ENCODE data around the gene ANO10. TPM values are rescaled to one million over a fixed set of nuclear protein-coding genes. Genes with fewer than 3 reads are reported as not detected.
"Not testable (repeated sequence)": the region's sequence is repeated elsewhere in the genome, so short reads cannot be mapped to it uniquely, and the experiment has no call there.

Gene ANO10
- total RNA-seq, 6 experiments from 2014 or later: 10.5 to 24.1 (median 13.6) TPM

DNA sequence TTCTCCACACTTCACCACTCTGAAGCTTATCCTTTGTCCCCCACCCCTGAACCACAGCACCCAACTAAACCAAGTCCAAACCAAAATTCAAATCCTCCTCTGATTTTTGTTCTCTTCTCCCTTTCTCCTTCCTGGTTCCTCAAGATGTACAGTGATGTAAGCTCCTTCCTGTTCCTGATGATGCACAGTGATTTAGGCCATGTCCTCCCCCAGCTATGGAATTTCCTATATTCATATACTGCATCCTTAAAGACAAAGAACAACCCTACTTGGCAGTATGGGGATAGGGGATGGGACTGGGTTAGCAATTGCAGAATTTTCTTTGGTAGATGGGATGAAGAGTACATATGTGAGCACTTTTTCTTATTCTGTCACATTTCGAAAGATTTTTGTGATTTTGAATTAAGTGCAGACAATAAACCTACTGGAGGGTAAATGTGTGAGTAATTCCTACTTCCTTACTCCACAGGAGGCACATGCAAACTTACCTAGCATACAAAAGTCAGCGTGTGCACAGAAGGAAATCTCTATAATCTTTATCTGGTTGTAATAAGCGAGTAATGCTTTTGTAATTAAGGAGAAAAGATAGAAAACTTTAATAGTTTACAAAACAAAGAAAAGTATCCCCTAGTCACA lies 125.0 kb downstream of the ANO10 start:
- Histone ChIP-seq H3K36me3 (no peaks in the 10 kb centered on the region), H3K27ac (no peak overlapping the region), H3K9me3 (no peaks in the 10 kb centered on the region), H3K4me1 (no peaks in the 10 kb centered on the region), H3K27me3 (no peaks in the 10 kb centered on the region), H3K4me3 (no peak overlapping the region)
- intact Hi-C loops (cut with DNase I): no loop called here
- ATAC-seq: no peak
- WGBS (ENCODE audit: insufficient coverage, low coverage, low lambda C conversion rate, missing lambda C conversion rate): 65% methylated on average over 3 of the region's 3 CpGs
- TF ChIP-seq, protein P1, sequence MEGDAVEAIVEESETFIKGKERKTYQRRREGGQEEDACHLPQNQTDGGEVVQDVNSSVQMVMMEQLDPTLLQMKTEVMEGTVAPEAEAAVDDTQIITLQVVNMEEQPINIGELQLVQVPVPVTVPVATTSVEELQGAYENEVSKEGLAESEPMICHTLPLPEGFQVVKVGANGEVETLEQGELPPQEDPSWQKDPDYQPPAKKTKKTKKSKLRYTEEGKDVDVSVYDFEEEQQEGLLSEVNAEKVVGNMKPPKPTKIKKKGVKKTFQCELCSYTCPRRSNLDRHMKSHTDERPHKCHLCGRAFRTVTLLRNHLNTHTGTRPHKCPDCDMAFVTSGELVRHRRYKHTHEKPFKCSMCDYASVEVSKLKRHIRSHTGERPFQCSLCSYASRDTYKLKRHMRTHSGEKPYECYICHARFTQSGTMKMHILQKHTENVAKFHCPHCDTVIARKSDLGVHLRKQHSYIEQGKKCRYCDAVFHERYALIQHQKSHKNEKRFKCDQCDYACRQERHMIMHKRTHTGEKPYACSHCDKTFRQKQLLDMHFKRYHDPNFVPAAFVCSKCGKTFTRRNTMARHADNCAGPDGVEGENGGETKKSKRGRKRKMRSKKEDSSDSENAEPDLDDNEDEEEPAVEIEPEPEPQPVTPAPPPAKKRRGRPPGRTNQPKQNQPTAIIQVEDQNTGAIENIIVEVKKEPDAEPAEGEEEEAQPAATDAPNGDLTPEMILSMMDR (IDR thresholded peaks at IDR 0.05): no peak
- TF ChIP-seq POLR2A (IDR thresholded peaks at IDR 0.05): no peak
- no peak for DNase-seq

DNA sequence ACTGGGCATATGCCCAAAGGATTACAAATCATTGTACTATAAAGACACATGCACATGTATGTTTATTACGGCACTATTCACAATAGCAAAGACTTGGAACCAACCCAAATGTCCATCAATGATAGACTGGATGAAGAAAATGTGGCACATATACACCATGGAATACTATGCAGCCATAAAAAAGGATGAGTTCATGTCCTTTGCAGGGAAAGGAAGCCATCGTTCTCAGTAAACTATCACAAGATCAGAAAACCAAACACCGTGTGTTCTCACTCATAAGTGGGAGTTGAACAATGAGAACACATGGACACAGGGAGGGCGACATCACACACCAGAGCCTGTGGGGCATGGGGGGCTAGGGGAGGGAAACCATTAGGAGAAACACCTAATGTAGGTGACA lies 128.9 kb downstream of the ANO10 start:
- intact Hi-C loops (cut with DNase I); H3K36me3 ChIP-seq; DNase-seq; H3K9me3 ChIP-seq; H3K4me3 ChIP-seq; H3K27me3 ChIP-seq; H3K27ac ChIP-seq; ATAC-seq; H3K4me1 ChIP-seq: not testable (repeated sequence)
- 98% methylated on average over 4 of the region's 4 CpGs for WGBS (ENCODE audit: insufficient coverage, low coverage, low lambda C conversion rate, missing lambda C conversion rate)

DNA sequence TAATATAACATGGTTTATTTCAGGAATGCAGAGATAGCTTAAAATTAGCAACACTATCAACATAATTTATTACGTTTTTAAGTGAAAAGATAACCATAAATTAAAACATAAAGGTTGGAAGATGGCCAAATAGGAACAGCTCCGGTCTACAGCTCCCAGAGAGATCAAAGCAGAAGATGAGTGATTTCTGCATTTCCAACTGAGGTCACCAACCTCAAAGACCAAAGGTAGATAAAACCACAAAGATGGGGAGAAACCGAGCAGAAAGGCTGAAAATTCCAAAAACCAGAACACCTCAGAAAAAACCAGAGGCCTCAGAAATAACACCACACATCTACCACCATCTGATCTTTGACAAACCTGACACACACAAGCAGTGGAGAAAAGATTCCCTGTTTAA lies 130.0 kb downstream of the ANO10 start:
- H3K4me1 ChIP-seq; H3K4me3 ChIP-seq; ATAC-seq; H3K36me3 ChIP-seq; intact Hi-C loops (cut with DNase I); H3K27me3 ChIP-seq; DNase-seq; H3K27ac ChIP-seq; H3K9me3 ChIP-seq: not testable (repeated sequence)
- WGBS (ENCODE audit: insufficient coverage, low coverage, low lambda C conversion rate, missing lambda C conversion rate): 69% methylated on average over 3 of the region's 3 CpGs

DNA sequence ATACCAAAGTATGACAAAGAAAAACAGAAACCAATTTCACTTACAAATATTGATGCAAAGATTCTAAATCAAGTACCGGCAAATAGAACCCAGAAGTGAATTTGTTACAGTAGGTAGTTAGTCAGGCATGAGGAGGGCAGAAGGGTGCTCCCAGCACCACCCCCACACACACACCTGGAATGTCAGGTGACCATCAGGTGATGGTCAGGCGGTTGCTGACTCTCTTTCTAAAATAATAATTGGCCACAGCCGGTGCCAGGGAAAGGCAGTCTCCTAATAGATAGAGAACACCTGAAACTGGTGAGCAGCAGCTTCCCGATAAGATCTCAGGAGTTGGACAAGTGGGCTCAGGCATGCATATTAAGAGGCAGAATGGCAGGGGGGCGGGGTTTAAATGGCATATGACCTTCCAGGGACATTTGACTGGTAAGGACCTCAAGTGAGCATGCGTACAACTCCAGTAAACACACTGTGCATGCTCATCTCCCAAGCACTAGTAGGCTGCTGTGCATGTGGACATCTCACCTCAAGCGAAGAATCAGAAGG lies 131.1 kb downstream of the ANO10 start:
- intact Hi-C loops (cut with DNase I): no loop called here
- no peaks in the 10 kb centered on the region for H3K27me3 ChIP-seq
- H3K9me3 ChIP-seq: no peaks in the 10 kb centered on the region
- H3K36me3 ChIP-seq: no peaks in the 10 kb centered on the region
- DNase-seq: no peak
- no peak for TF ChIP-seq POLR2A (IDR thresholded peaks at IDR 0.05)
- TF ChIP-seq, protein P1 (IDR thresholded peaks at IDR 0.05): no peak
- no peak for ATAC-seq
- H3K4me1 ChIP-seq: no peaks in the 10 kb centered on the region
- H3K4me3 ChIP-seq: no peak overlapping the region
- no peak overlapping the region for H3K27ac ChIP-seq
- 87% methylated on average over 5 of the region's 7 CpGs for WGBS (ENCODE audit: insufficient coverage, low coverage, low lambda C conversion rate, missing lambda C conversion rate)

DNA sequence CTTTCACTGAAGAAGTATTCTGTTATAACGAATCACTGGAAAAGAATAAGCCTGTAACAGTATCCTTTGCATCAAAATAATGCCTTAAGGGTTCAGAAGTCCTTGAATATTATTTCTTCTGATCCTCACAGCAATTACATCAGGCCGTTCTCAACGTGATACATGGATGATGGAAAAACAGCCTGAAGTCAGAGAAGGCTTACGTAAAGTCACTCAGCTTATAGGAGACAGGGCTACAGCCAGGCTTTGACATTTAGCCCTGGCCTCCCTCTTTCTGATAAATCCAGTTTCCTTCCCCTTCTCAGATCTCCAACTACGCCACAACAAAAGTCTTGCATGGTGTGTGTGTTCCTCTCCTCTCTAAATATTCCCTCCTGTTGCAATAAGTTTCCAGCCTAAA lies 131.9 kb downstream of the ANO10 start:
- ATAC-seq (peak; percentile 24 to 74 (median 54)), DNase-seq (no peak)
- WGBS (ENCODE audit: insufficient coverage, low coverage, low lambda C conversion rate, missing lambda C conversion rate): 58% methylated on average over 5 of the region's 5 CpGs
- no peaks in the 10 kb centered on the region for H3K4me1 ChIP-seq
- H3K9me3 ChIP-seq: no peaks in the 10 kb centered on the region
- no peak overlapping the region for H3K4me3 ChIP-seq
- H3K27me3 ChIP-seq: no peaks in the 10 kb centered on the region
- no peak overlapping the region for H3K27ac ChIP-seq
- no peaks in the 10 kb centered on the region for H3K36me3 ChIP-seq
- intact Hi-C loops (cut with DNase I): no loop called here
- TF ChIP-seq POLR2A (IDR thresholded peaks at IDR 0.05): no peak
- TF ChIP-seq, protein P1 (IDR thresholded peaks at IDR 0.05): no peak
